T-cell (primary cell): ENCODE results near the gene HNRNPUL2. TPM values are rescaled to one million over a fixed set of nuclear protein-coding genes. Genes with fewer than 3 reads are reported as not detected.
"Not testable (repeated sequence)": the region's sequence is repeated elsewhere in the genome, so short reads cannot be mapped to it uniquely, and the experiment has no call there.

Experiments
- ATAC-seq, 4 experiments: fragments of 200-7000 bp in 3 of 4; fragments of 150-1000 bp in 1 of 4; cut with Tn5 transposase; replicated peaks in 1 of 4; 1 replicate in 3 of 4; 2 replicates in 1 of 4; pipeline ENCODE4 v1.10.0; 2021; ENCODE audit warnings: moderate library complexity in 3 of 4, mild to moderate bottlenecking in 2 of 4, moderate number of reproducible peaks in 1 of 4
- CTCF ChIA-PET, 2 donors: fragments of 300-600 bp; sonication (Branson Sonifier 250); formaldehyde crosslinking; loops; one replicate each; lab custom pipeline; 2022; ENCODE audit warnings: antibody characterized with exemption in 2 of 2; lab: Charles Lee
- POLR2A ChIA-PET, 2 donors: fragments of 300-600 bp; sonication (Branson Sonifier 250); formaldehyde crosslinking; loops; one replicate each; lab custom pipeline; 2022; ENCODE audit warnings: antibody characterized with exemption in 2 of 2; lab: Charles Lee
- DNase-seq, 35 experiments: peaks; one replicate each; pipeline versions ENCODE4 v3.0.0 to v3.0.0-alpha.2; 2013 to 2023
- H3K27ac ChIP-seq: one replicate; pipeline ENCODE4 v1.5.1; 2013; ENCODE audit warnings: low read length
- H3K27me3 ChIP-seq, 2 experiments: replicated peaks in 1 of 2; 1 replicate in 1 of 2; 2 replicates in 1 of 2; pipeline versions ENCODE4 v1.6.1 to v1.7.0; 2013; ENCODE audit warnings: low read length in 1 of 2, mixed read lengths in 1 of 2; ENCODE audit not compliant: control insufficient read depth in 2 of 2, insufficient read depth in 2 of 2; ENCODE audit errors: extremely low read depth in 1 of 2
- H3K36me3 ChIP-seq, 2 donors: 1 replicate in 1 of 2; 2 replicates in 1 of 2; pipeline versions ENCODE4 v1.6.1 to v1.7.0; 2013; ENCODE audit warnings: low read length in 1 of 2; ENCODE audit not compliant: control insufficient read depth in 2 of 2, insufficient read depth in 1 of 2; ENCODE audit errors: extremely low read depth in 1 of 2
- H3K4me1 ChIP-seq, 2 experiments: 1 replicate in 1 of 2; 2 replicates in 1 of 2; pipeline versions ENCODE4 v1.6.1 to v1.7.0; 2013; ENCODE audit warnings: low read length in 2 of 2, mixed read lengths in 1 of 2; ENCODE audit not compliant: insufficient read depth in 2 of 2, control insufficient read depth in 1 of 2; ENCODE audit errors: extremely low read depth in 1 of 2
- H3K4me3 ChIP-seq, 2 donors: 1 replicate in 1 of 2; 2 replicates in 1 of 2; pipeline versions ENCODE4 v1.5.1 to v1.7.0; 2013; ENCODE audit warnings: mild to moderate bottlenecking in 2 of 2, low read length in 1 of 2, moderate library complexity in 1 of 2; ENCODE audit not compliant: control insufficient read depth in 1 of 2; ENCODE audit errors: extremely low read depth in 1 of 2
- H3K9me3 ChIP-seq: 2 replicates; pipeline ENCODE4 v1.7.0; 2013
- H3K27ac Mint-ChIP-seq, 2 donors: one replicate each; pipeline ENCODE4 v1.8.0; 2020 to 2021; ENCODE audit warnings: mild to moderate bottlenecking in 2 of 2, mixed read lengths in 2 of 2
- H3K27me3 Mint-ChIP-seq, 2 donors: one replicate each; pipeline ENCODE4 v1.8.0; 2021 to 2022; ENCODE audit warnings: mixed read lengths in 2 of 2
- H3K36me3 Mint-ChIP-seq: one replicate; pipeline ENCODE4 v1.8.0; 2021; ENCODE audit warnings: mixed read lengths
- H3K4me1 Mint-ChIP-seq, 3 donors: one replicate each; pipeline ENCODE4 v1.8.0; 2020 to 2022; ENCODE audit warnings: mixed read lengths in 3 of 3, mild to moderate bottlenecking in 1 of 3
- H3K4me3 Mint-ChIP-seq, 3 donors: one replicate each; pipeline ENCODE4 v1.8.0; 2020 to 2022; ENCODE audit warnings: mild to moderate bottlenecking in 3 of 3, mixed read lengths in 3 of 3, moderate library complexity in 3 of 3
- H3K9me3 Mint-ChIP-seq, 3 donors: one replicate each; pipeline ENCODE4 v1.8.0; 2020 to 2022; ENCODE audit warnings: mixed read lengths in 3 of 3
- WGBS: methylation state at CpG from one replicate; pipeline ENCODE4 v1.1.5; 2013; ENCODE audit warnings: missing lambda C conversion rate; ENCODE audit not compliant: insufficient coverage; 5-methylcytosine and 5-hydroxymethylcytosine counted together
- total RNA-seq, 35 experiments: library from RNA in 6 of 35; stranded (reverse) in 6 of 35; fragments of 120-200 nt in 1 of 35; gene quantifications; one replicate each; pipeline versions ENCODE4 v1.2.1 to v1.2.4 and lab custom pipeline; 2013 to 2026

Gene HNRNPUL2
- total RNA-seq, 5 donors from 2014 or later (not counting 1 experiment from before 2014, with no cell fraction given): 45.8 to 67.8 (median 62.7) TPM

DNA sequence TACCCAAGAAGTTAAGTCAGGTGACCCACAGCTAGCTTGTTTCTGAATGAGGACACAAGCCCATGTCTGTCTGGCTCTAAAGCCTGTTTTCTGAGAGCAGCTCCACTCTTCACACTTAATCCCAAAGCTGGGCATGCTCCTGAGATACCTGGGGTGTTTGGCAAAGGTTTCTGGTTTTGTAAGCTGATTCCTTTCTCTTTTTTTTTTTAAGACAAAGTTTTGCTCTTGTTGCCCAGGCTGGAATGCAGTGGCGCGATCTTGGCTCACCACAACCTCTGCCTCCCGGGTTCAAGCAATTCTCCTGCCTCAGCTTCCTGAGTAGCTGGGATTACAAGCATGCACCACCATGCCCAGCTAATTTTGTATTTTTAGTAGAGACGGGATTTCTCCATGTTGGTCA lies 33.6 kb downstream of the HNRNPUL2 start:
- peaks cover 18 to 27% of the 10 kb centered on the region in 2 donors for H3K36me3 ChIP-seq
- not testable (repeated sequence) for H3K27me3 ChIP-seq, H3K4me3 ChIP-seq, H3K27ac ChIP-seq, H3K9me3 Mint-ChIP-seq, H3K27ac Mint-ChIP-seq, H3K27me3 Mint-ChIP-seq, H3K9me3 ChIP-seq, DNase-seq, H3K4me1 Mint-ChIP-seq, H3K4me1 ChIP-seq, H3K4me3 Mint-ChIP-seq, ATAC-seq
- ChIA-PET POLR2A (interaction anchor here in 1 of 2 donors (0.6 to 0.8 kb wide), 2 partner anchors 23 to 146 kb away, joined by 3 to 5 read pairs; no protein-coding TSS in a partner anchor), CTCF (interaction anchor here (0.6 to 2.4 kb wide), 7 partner anchors 13 to 269 kb away, joined by 3 to 24 read pairs (median 6); partner anchors contain the start of genes TUT1 (in 1 of the 2) and UQCC3 (in 1 of the 2))
- H3K36me3 Mint-ChIP-seq: peaks cover 24% of the 10 kb centered on the region
- 100% methylated on average over 1 of the region's 4 CpGs for WGBS

DNA sequence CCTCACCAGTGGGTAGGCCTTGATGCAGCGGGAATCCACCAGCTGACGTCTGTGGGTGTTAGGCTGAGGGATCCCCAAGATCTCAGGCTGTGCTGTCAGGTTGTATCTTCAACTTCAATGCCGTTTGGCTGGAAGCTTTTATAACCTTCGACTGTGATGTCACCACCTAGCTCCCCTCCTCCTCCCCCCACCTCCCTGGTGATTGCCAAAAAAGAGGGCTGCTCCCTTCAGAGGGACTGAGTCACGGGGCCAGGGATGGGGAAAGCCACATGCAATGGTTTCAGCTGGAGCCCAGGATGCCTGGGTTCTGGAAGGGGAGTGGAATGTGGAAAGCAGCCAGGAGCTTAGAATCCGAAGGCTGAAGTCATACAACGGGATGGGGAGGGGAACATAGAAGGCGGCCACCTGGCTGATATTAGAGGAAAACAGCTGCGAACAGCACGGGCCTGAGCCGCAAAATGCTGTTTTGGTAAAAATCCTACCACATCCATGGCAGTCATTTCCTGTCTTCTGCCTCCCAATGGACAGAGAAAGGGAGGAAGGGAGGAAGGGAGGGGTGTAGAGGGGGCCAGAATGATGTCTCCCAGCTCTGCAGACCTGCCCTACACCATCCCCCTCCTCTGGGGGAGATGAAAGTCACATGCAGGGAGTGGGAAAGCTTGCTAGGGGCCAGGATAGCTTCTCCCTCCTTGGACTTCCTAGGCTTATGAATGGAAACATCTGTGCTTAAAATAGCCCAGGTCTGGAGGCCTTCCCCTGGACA lies 37.7 kb downstream of the HNRNPUL2 start, which contains the start of gene LRRN4CL:
TSS of gene LRRN4CL (minus strand) at position 110 of the 763 bp plus-strand sequence. CDS start 1,022 bp downstream, outside the sequence.
- Histone ChIP-seq H3K27ac (no peak within 1 kb of the TSS), H3K27me3 (peaks cover 2 to 17% of the 10 kb centered on the region in 2 experiments), H3K36me3 (peaks cover 18 to 27% of the 10 kb centered on the region in 2 donors), H3K9me3 (no peaks in the 10 kb centered on the region), H3K4me3 (no peak within 1 kb of the TSS), H3K4me1 (peaks cover 0 to 9% of the 10 kb centered on the region in 2 experiments)
- no peak within 1 kb of the TSS for H3K4me3 Mint-ChIP-seq
- POLR2A ChIA-PET: interaction anchor here (0.5 to 1.0 kb wide), 3 partner anchors 16 to 247 kb away, joined by 3 to 4 read pairs (median 3); partner anchors contain the start of genes C11orf98 (in 1 of the 2) and CSKMT (in 1 of the 2)
- H3K4me1 Mint-ChIP-seq: peaks cover under 1 to 3% (median under 1%) of the 10 kb centered on the region in 3 donors
- H3K27ac Mint-ChIP-seq: no peak within 1 kb of the TSS
- H3K36me3 Mint-ChIP-seq: peaks cover 26% of the 10 kb centered on the region
- ATAC-seq (no peak), DNase-seq (no peak)
- CTCF ChIA-PET: interaction anchor here in 1 of 2 donors (0.6 kb wide), 1 partner anchor 15 kb away, joined by 5 read pairs; no protein-coding TSS in a partner anchor
- WGBS: no CpG with 5 or more reads among the region's 11 CpGs
- H3K27me3 Mint-ChIP-seq: peaks cover 5 to 9% of the 10 kb centered on the region in 2 donors
- no peaks in the 10 kb centered on the region for H3K9me3 Mint-ChIP-seq

DNA sequence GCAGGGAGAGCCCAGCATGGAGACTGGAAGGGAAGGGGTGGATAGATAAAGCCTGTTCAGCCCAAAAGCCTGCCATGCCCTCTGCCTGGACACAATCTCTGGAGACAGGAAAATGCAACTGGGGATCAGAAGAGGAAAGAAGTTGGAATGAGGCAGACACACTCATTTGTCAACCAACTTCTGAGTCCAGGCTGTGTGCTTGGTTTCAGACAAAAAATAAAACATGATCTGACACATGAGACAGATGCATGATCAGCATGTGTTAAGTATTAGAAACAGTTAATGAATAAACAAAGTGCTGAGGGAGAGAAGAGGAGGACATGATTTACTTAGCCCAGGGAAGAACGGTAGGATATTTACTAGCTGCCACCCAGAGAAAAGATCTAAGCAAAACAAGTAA lies 38.8 kb downstream of the HNRNPUL2 start:
- H3K36me3 ChIP-seq: peaks cover 17 to 27% of the 10 kb centered on the region in 2 donors
- peaks cover 5 to 9% of the 10 kb centered on the region in 2 donors for H3K27me3 Mint-ChIP-seq
- H3K4me3 Mint-ChIP-seq: no peak overlapping the region
- DNase-seq: no peak
- no peaks in the 10 kb centered on the region for H3K4me1 Mint-ChIP-seq
- H3K4me3 ChIP-seq: no peak overlapping the region
- H3K9me3 ChIP-seq: no peaks in the 10 kb centered on the region
- 100% methylated on average over 1 of the region's 1 CpG for WGBS
- H3K4me1 ChIP-seq: peaks cover 0 to 6% of the 10 kb centered on the region in 2 experiments
- no peak overlapping the region for H3K27ac Mint-ChIP-seq
- ChIA-PET CTCF (interaction anchor here in 1 of 2 donors (0.6 kb wide), 1 partner anchor 12 kb away, joined by 3 read pairs; no protein-coding TSS in a partner anchor), POLR2A (no interaction called here)
- H3K36me3 Mint-ChIP-seq: peaks cover 26% of the 10 kb centered on the region
- H3K27me3 ChIP-seq: peaks cover 2 to 17% of the 10 kb centered on the region in 2 experiments
- ATAC-seq: no peak
- H3K9me3 Mint-ChIP-seq: no peaks in the 10 kb centered on the region
- H3K27ac ChIP-seq: no peak overlapping the region

DNA sequence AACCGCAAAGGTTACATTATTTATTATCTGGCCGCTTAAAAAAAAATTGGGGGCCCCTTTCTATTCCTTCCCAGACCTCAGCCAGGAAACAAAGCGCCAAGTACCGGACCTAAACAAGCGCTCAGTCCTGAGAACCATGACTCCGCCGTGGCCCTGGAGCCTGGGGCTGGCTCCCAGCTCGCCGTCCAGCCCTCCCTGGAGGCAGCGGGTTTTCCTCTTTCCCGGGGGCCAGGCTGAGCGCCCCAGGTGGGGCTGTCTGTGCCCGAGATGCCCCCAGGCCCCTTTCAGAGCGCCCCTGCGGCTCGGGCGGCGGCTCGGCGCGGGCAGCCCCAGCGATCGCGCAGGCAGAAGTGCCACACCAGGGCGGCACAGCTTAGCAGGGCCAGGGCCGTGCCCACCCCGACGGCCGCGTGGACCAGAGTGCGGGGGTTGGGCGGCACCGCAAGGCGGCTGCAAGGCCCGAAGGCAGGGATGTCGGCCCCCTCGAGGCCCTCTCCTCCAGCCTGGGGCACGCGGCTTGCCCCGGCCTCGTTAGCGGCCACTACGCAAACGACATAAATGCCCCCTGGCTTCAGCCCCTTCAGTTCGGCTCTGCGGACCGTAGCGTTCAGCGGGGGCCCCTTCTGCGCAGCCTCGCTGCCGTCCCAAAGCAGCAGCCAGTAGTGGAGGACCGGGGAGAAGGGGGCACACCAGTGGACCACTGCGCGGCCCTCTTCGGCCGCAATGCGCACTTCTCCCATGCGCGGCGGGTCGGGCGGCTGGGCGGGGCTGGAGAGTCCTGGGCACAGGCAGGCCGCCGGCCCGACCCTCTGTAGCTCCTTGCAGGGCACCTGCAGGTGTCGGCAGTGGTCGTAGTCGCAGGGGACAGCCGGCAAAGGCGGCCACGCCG lies 39.5 kb downstream of the HNRNPUL2 start:
- peak in 1 of 4 experiments; percentile 9 for ATAC-seq
- ChIA-PET CTCF (no interaction called here), POLR2A (no interaction called here)
- 54% methylated on average over 74 of the region's 74 CpGs for WGBS
- Histone ChIP-seq H3K27me3 (peaks cover 2 to 17% of the 10 kb centered on the region in 2 experiments), H3K9me3 (no peaks in the 10 kb centered on the region), H3K27ac (no peak overlapping the region), H3K4me3 (no peak overlapping the region), H3K36me3 (peaks cover 13 to 27% of the 10 kb centered on the region in 2 donors), H3K4me1 (peaks cover 0 to 6% of the 10 kb centered on the region in 2 experiments)
- Mint-ChIP-seq H3K27ac (no peak overlapping the region), H3K9me3 (no peaks in the 10 kb centered on the region), H3K4me1 (no peaks in the 10 kb centered on the region), H3K27me3 (peaks cover 5 to 9% of the 10 kb centered on the region in 2 donors), H3K4me3 (no peak overlapping the region), H3K36me3 (peaks cover 23% of the 10 kb centered on the region)
- no peak for DNase-seq

DNA sequence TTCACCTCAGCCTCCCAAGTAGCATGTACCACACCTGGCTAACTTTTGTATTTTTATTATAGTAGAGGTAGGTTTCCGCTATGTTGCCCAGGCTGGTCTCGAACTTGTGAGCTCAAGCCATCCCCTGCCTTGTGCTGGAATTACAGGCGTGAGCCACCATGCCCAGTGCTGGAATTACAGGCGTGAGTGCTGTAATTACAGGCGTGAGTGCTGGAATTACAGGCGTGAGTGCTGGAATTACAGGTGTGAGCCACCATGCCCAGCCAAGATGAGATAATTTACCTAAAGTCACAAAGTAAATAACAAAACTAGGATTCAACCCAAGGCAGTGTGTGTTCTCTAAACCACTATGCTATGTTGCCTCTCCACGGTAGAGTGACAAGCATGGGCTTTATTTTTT lies 44.7 kb downstream of the HNRNPUL2 start:
- peaks cover 7% of the 10 kb centered on the region for H3K36me3 Mint-ChIP-seq
- Histone ChIP-seq H3K4me1 (peaks cover 10 to 24% of the 10 kb centered on the region in 2 experiments), H3K4me3 (no peak overlapping the region), H3K36me3 (peaks cover 0 to 6% of the 10 kb centered on the region in 2 donors), H3K27me3 (peaks cover 0 to 8% of the 10 kb centered on the region in 2 experiments), H3K27ac (no peak overlapping the region), H3K9me3 (no peaks in the 10 kb centered on the region)
- H3K4me1 Mint-ChIP-seq: peaks cover 22 to 24% (median 24%) of the 10 kb centered on the region in 3 donors
- ChIA-PET POLR2A (no interaction called here), CTCF (interaction anchor here in 1 of 2 donors (0.6 kb wide), 1 partner anchor 19 kb away, joined by 3 read pairs; no protein-coding TSS in a partner anchor)
- no peak overlapping the region for H3K27ac Mint-ChIP-seq
- H3K4me3 Mint-ChIP-seq: no peak overlapping the region
- DNase-seq: no peak
- no peak for ATAC-seq
- WGBS: 84% methylated on average over 4 of the region's 7 CpGs
- H3K9me3 Mint-ChIP-seq: no peaks in the 10 kb centered on the region
- H3K27me3 Mint-ChIP-seq: peaks cover 0 to 5% of the 10 kb centered on the region in 2 donors
